ENCODE results near the gene CDH23.

GRCh38 chr10:71475243-71475871 is 78.6 kb downstream of the CDH23 start:
- TF ChIP-seq POLR2A (IDR thresholded peaks at IDR 0.05; ENCODE audit: low read length) (no peak), GATA1 (IDR thresholded peaks at IDR 0.05; ENCODE audit: low read depth, low read length) (no peak)

Measured in erythroblast (primary cell).